HEK293 (cell line): ENCODE results near the gene NAMPT.

Source experiments
- CTCF ChIA-PET: fragments of 350-600 bp; formaldehyde crosslinking; extraction: SDS; loops from one replicate; lab custom pipeline; 2021; ENCODE audit warnings: antibody characterized with exemption; lab: Yijun Ruan, JAX
- POLR2A ChIA-PET: fragments of 300-600 bp; formaldehyde crosslinking; extraction: SDS; loops from one replicate; lab custom pipeline; 2020; ENCODE audit warnings: antibody characterized with exemption, inconsistent platforms; lab: Yijun Ruan, JAX
- H3K27ac ChIP-seq: fragments of 200-500 bp; sonication (Bioruptor generic); 2 replicates; pipeline ENCODE4 v1.5.1; 2014; ENCODE audit warnings: low read depth, low read length, control low read depth, inconsistent platforms; ENCODE audit errors: extremely low read depth
- H3K36me3 ChIP-seq, 2 experiments: fragments of 200-500 bp in 1 of 2; sonication (Bioruptor generic) in 1 of 2; 1 replicate in 1 of 2; 2 replicates in 1 of 2; pipeline ENCODE4 v1.5.1; 2014 to 2017; ENCODE audit warnings: inconsistent platforms in 2 of 2, low read length in 2 of 2; ENCODE audit not compliant: control insufficient read depth in 2 of 2, insufficient read depth in 1 of 2
- H3K4me1 ChIP-seq: fragments of 200-500 bp; sonication (Bioruptor generic); 2 replicates; pipeline ENCODE4 v1.5.1; 2014; ENCODE audit warnings: mild to moderate bottlenecking, low read length, inconsistent platforms; ENCODE audit not compliant: control insufficient read depth, insufficient read depth
- H3K4me3 ChIP-seq: 2 replicates; pipeline ENCODE4 v1.5.1; 2011; ENCODE audit warnings: low read depth, mild to moderate bottlenecking, control low read depth, low read length, moderate library complexity
- H3K9me3 ChIP-seq: fragments of 200-500 bp; sonication (Bioruptor generic); 2 replicates; pipeline ENCODE4 v1.5.1; 2014; ENCODE audit warnings: low read depth, low read length, inconsistent platforms; ENCODE audit not compliant: control insufficient read depth, insufficient read depth
- ELK4 ChIP-seq: IDR thresholded peaks from 2 replicates; pipeline ENCODE4 v1.6.1; 2011; ENCODE audit warnings: mild to moderate bottlenecking, low read depth, low read length, borderline replicate concordance
- GFI1B ChIP-seq: fragments of 450-650 bp; formaldehyde crosslinking; IDR thresholded peaks from 2 replicates; pipeline ENCODE4 v1.5.1; 2016; ENCODE audit warnings: missing biosample characterization, missing genetic modification characterization
- GLIS1 ChIP-seq: fragments of 450-650 bp; formaldehyde crosslinking; IDR thresholded peaks from 2 replicates; pipeline ENCODE4 v1.5.1; 2016; ENCODE audit warnings: missing biosample characterization, missing genetic modification characterization
- HIC1 ChIP-seq: fragments of 450-650 bp; formaldehyde crosslinking; IDR thresholded peaks from 2 replicates; pipeline ENCODE4 v1.5.1; 2016; ENCODE audit warnings: missing biosample characterization, missing genetic modification characterization
- MEIS1 ChIP-seq: sonication (generic); formaldehyde crosslinking; IDR thresholded peaks from 2 replicates; pipeline ENCODE4 v1.8.1; 2022; ENCODE audit warnings: missing genetic modification reagents, mild to moderate bottlenecking, borderline replicate concordance
- OSR2 ChIP-seq: fragments of 450-650 bp; formaldehyde crosslinking; IDR thresholded peaks from 2 replicates; pipeline ENCODE4 v1.5.1; 2016; ENCODE audit warnings: missing biosample characterization, missing genetic modification characterization
- SALL2 ChIP-seq: fragments of 450-650 bp; formaldehyde crosslinking; IDR thresholded peaks from 2 replicates; pipeline ENCODE4 v1.5.0; 2017; ENCODE audit warnings: missing biosample characterization, mild to moderate bottlenecking, missing genetic modification characterization, borderline replicate concordance
- SP7 ChIP-seq: fragments of 450-650 bp; formaldehyde crosslinking; IDR thresholded peaks from 2 replicates; pipeline ENCODE4 v1.5.1; 2016; ENCODE audit warnings: missing biosample characterization, missing genetic modification characterization
- WT1 ChIP-seq: fragments of 450-650 bp; formaldehyde crosslinking; IDR thresholded peaks from 2 replicates; pipeline ENCODE4 v1.5.1; 2016; ENCODE audit warnings: missing biosample characterization, missing genetic modification characterization
- ZBTB44 ChIP-seq: fragments of 450-650 bp; IDR thresholded peaks from 2 replicates; pipeline ENCODE4 v1.5.1; 2018; ENCODE audit warnings: missing biosample characterization, mild to moderate bottlenecking, missing genetic modification characterization
- ZFHX2 ChIP-seq: fragments of 450-650 bp; formaldehyde crosslinking; conservative IDR thresholded peaks from 2 replicates; pipeline ENCODE4 v1.5.1; 2016; ENCODE audit warnings: missing biosample characterization, missing genetic modification characterization
- ZIC2 ChIP-seq: fragments of 450-650 bp; formaldehyde crosslinking; IDR thresholded peaks from 2 replicates; pipeline ENCODE4 v1.5.1; 2016; ENCODE audit warnings: missing biosample characterization, missing genetic modification characterization
- ZNF112 ChIP-seq: fragments of 450-650 bp; formaldehyde crosslinking; IDR thresholded peaks from 2 replicates; pipeline ENCODE4 v1.5.0; 2017; ENCODE audit warnings: missing biosample characterization, missing genetic modification characterization
- ZNF121 ChIP-seq: fragments of 450-650 bp; formaldehyde crosslinking; IDR thresholded peaks from 2 replicates; pipeline ENCODE4 v1.5.1; 2016; ENCODE audit warnings: missing biosample characterization, missing genetic modification characterization
- ZNF18 ChIP-seq: fragments of 450-650 bp; formaldehyde crosslinking; IDR thresholded peaks from 2 replicates; pipeline ENCODE4 v1.5.1; 2016; ENCODE audit warnings: missing biosample characterization, missing genetic modification characterization
- ZNF24 ChIP-seq: fragments of 450-650 bp; formaldehyde crosslinking; IDR thresholded peaks from 2 replicates; pipeline ENCODE4 v1.5.1; 2016; ENCODE audit warnings: missing biosample characterization, missing genetic modification characterization
- ZNF280D ChIP-seq: fragments of 450-650 bp; formaldehyde crosslinking; IDR thresholded peaks from 2 replicates; pipeline ENCODE4 v1.5.1; 2016; ENCODE audit warnings: missing biosample characterization, missing genetic modification characterization
- ZNF292 ChIP-seq: fragments of 450-650 bp; formaldehyde crosslinking; IDR thresholded peaks from 2 replicates; pipeline ENCODE4 v1.5.1; 2016; ENCODE audit warnings: low read depth, missing biosample characterization, missing genetic modification characterization, borderline replicate concordance
- ZNF48 ChIP-seq: fragments of 450-650 bp; formaldehyde crosslinking; IDR thresholded peaks from 2 replicates; pipeline ENCODE4 v1.5.1; 2016; ENCODE audit warnings: missing biosample characterization, missing genetic modification characterization
- ZNF529 ChIP-seq: fragments of 450-650 bp; formaldehyde crosslinking; IDR thresholded peaks from 2 replicates; pipeline ENCODE4 v1.5.1; 2017; ENCODE audit warnings: missing genetic modification characterization, missing biosample characterization; ENCODE audit not compliant: insufficient replicate concordance
- ZNF558 ChIP-seq: fragments of 450-650 bp; formaldehyde crosslinking; IDR thresholded peaks from 2 replicates; pipeline ENCODE4 v1.5.1; 2016; ENCODE audit warnings: missing biosample characterization, missing genetic modification characterization
- ZNF596 ChIP-seq: fragments of 450-650 bp; IDR thresholded peaks from 2 replicates; pipeline ENCODE4 v1.5.0; 2018; ENCODE audit warnings: missing biosample characterization, mild to moderate bottlenecking, missing genetic modification characterization, moderate library complexity
- ZNF623 ChIP-seq: fragments of 450-650 bp; formaldehyde crosslinking; IDR thresholded peaks from 2 replicates; pipeline ENCODE4 v1.5.1; 2016; ENCODE audit warnings: missing biosample characterization, missing genetic modification characterization
- ZSCAN5A ChIP-seq: fragments of 450-650 bp; formaldehyde crosslinking; IDR thresholded peaks from 2 replicates; pipeline ENCODE4 v1.5.1; 2016; ENCODE audit warnings: missing biosample characterization, missing genetic modification characterization

Gene NAMPT

GRCh38 chr7:106262221-106262881 is 22.4 kb downstream of the NAMPT start:
- Histone ChIP-seq H3K36me3 (peaks cover 28 to 77% of the 10 kb centered on the region in 2 experiments), H3K27ac (no peak overlapping the region), H3K4me1 (no peaks in the 10 kb centered on the region), H3K4me3 (no peak overlapping the region), H3K9me3 (no peaks in the 10 kb centered on the region)
- CTCF ChIA-PET = no interaction called here
- POLR2A ChIA-PET = no interaction called here
- no peak for TF ChIP-seq ZBTB44 (tag by site-specific recombination)
- no peak for TF ChIP-seq ZSCAN5A (tag by site-specific recombination)
- TF ChIP-seq HIC1 (tag by site-specific recombination) = no peak
- TF ChIP-seq ELK4 = no peak
- TF ChIP-seq GFI1B (tag by site-specific recombination) = no peak
- TF ChIP-seq GLIS1 (tag by site-specific recombination) = no peak
- no peak for TF ChIP-seq ZNF292 (tag by site-specific recombination)
- no peak for TF ChIP-seq WT1 (tag by site-specific recombination)
- TF ChIP-seq ZNF18 (tag by site-specific recombination) = no peak
- no peak for TF ChIP-seq SALL2 (tag by site-specific recombination)

GRCh38 chr7:106260136-106260561 is 24.6 kb downstream of the NAMPT start:
- Histone ChIP-seq H3K4me3 (no peak overlapping the region), H3K36me3 (peaks cover 36 to 61% of the 10 kb centered on the region in 2 experiments), H3K9me3 (no peaks in the 10 kb centered on the region), H3K4me1 (no peaks in the 10 kb centered on the region), H3K27ac (no peak overlapping the region)
- ChIA-PET POLR2A (interaction anchor here (0.7 kb wide), 1 partner anchor 18 kb away, joined by 6 read pairs; no protein-coding TSS in a partner anchor), CTCF (interaction anchor here (1.1 kb wide), 1 partner anchor 201 kb away, joined by 4 read pairs; no protein-coding TSS in a partner anchor)
- TF ChIP-seq OSR2 (no peak), MEIS1 (no peak), ZFHX2 (tag by site-specific recombination) (no peak), ZNF280D (tag by site-specific recombination) (no peak), ZNF112 (tag by site-specific recombination) (no peak), ZNF48 (tag by site-specific recombination) (no peak), ZNF24 (tag by site-specific recombination) (no peak), ZNF529 (no peak), ZNF121 (tag by site-specific recombination) (no peak), ZNF596 (tag by site-specific recombination) (no peak), ZNF623 (no peak), SP7 (no peak), ZNF558 (no peak), SALL2 (tag by site-specific recombination) (no peak), ZIC2 (no peak)
